Measurements from ENCODE around the gene SLC27A2.

The SLC27A2 gene

DNA sequence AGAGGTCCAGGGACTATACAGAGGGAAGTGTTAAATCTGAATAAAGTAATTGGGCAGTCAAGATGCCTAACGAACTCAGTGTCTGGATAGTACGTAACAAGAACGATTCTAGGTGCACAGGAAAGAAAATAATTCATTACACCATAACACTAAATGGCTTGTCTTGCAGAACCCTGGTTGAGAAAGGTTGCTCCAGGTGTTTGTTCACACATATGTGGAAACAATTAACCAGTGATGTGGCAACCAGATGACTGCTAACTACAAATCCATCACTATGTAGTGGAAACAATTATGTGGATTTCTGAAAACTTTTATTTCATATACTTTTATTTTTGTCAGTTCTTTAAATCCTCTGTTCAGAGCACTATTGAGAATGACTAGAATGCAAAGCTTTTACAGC is 93.9 kb downstream of the SLC27A2 start:
- DNase-seq (ENCODE audit: low read depth) = no peak

GRCh38 chr15:50277370-50277769 is 95.4 kb downstream of the SLC27A2 start:
- no peak for DNase-seq (ENCODE audit: low read depth)

DNA sequence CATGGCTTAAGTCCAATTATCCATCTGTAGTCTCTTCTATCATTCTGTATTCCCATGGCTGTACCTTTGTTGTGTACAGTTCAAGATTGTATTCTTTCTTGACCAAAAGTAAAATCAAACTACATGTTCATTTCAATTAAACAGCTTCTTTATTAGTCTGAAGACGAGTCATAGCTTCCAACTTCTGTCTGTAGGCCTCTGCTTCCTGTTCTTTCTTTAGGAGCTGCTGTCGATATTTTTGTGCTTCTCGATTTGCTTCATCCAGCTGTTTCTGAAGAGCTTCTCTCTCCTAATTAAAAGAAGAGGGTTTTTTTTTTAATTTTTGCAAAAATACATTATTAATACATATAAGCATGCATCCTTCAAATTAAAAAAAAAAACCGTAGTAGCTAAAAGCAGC is 96.5 kb downstream of the SLC27A2 start:
- DNase-seq (ENCODE audit: low read depth) = no peak

- no peak for DNase-seq (ENCODE audit: low read depth)
Observed at GRCh38 chr15:50280271-50280670, 98.3 kb downstream of the SLC27A2 start.

GRCh38 chr15:50281427-50281826 is 99.4 kb downstream of the SLC27A2 start:
- no peak for DNase-seq (ENCODE audit: low read depth)

All from activated T-cell treated with anti-CD3 and anti-CD28 coated beads for 48 hours (primary cell).